GM12878 (cell line): Measurements from ENCODE around the gene LRRC3C. TPM values are rescaled to one million over a fixed set of nuclear protein-coding genes. Genes with fewer than 3 reads are reported as not detected.

ENCODE experiments used
- ATAC-seq: fragments of 200-7000 bp; cut with Tn5 transposase; 3 replicates; pipeline ENCODE4 v1.9.1; 2020; ENCODE audit warnings: mild to moderate bottlenecking, moderate library complexity
- BruUV-seq: library from RNA; stranded (reverse); fragments of 400-500 nt; replicated peaks from 2 replicates; lab custom pipeline; 2021; lab: Mats Ljungman, UMichigan
- CTCF ChIA-PET: fragments of 300-600 bp; sonication (Branson Sonifier 250); formaldehyde crosslinking; extraction: SDS; loops from one replicate; lab custom pipeline; 2021; ENCODE audit warnings: inconsistent platforms; lab: Yijun Ruan, JAX
- POLR2A ChIA-PET: fragments of 350-600 bp; formaldehyde crosslinking; extraction: SDS; loops from one replicate; lab custom pipeline; 2021; ENCODE audit warnings: inconsistent platforms; lab: Charles Lee
- RAD21 ChIA-PET: fragments of 300-600 bp; sonication (Branson Sonifier 250); formaldehyde crosslinking; loops from one replicate; lab custom pipeline; 2023; ENCODE audit warnings: antibody characterized with exemption; ENCODE audit not compliant: unreplicated experiment; lab: Charles Lee
- SMC1A ChIA-PET: fragments of 300-600 bp; sonication (Branson Sonifier 250); formaldehyde crosslinking; loops from one replicate; lab custom pipeline; 2023; ENCODE audit not compliant: unreplicated experiment, uncharacterized antibody; lab: Charles Lee
- DNase-seq: peaks from one replicate; pipeline ENCODE4 v3.0.0-alpha.2; 2011; ENCODE audit warnings: low read depth, low spot score
- FAIRE-seq: peaks from 3 replicates; lab custom pipeline; 2011; peaks lifted over from hg19 to GRCh38; lab: Jason Lieb, UNC
- H2AFZ ChIP-seq: 2 replicates; pipeline ENCODE4 v1.6.0; 2011; ENCODE audit warnings: low read depth, low read length, control low read depth; ENCODE audit not compliant: control insufficient read depth
- H3K27ac ChIP-seq: 2 replicates; pipeline ENCODE4 v1.5.1; 2011; ENCODE audit warnings: control low read depth; ENCODE audit not compliant: control insufficient read depth, insufficient read depth
- H3K27me3 ChIP-seq, 2 experiments: replicated peaks in 1 of 2; 2 replicates each; pipeline versions ENCODE4 v1.6.0 to v1.6.1; 2011; ENCODE audit warnings: low read length in 1 of 2; ENCODE audit not compliant: control insufficient read depth in 2 of 2, insufficient read depth in 2 of 2
- H3K36me3 ChIP-seq, 2 experiments: 2 replicates each; pipeline ENCODE4 v1.5.1; 2011; ENCODE audit warnings: low read length in 1 of 2; ENCODE audit not compliant: control insufficient read depth in 2 of 2, insufficient read depth in 2 of 2
- H3K4me1 ChIP-seq: 2 replicates; pipeline ENCODE4 v1.6.1; 2011; ENCODE audit warnings: mild to moderate bottlenecking, low read length, moderate library complexity, mixed read lengths; ENCODE audit not compliant: control insufficient read depth, insufficient read depth
- H3K4me2 ChIP-seq: 2 replicates; pipeline ENCODE4 v1.6.0; 2011; ENCODE audit warnings: control low read depth; ENCODE audit not compliant: control insufficient read depth, insufficient read depth
- H3K4me3 ChIP-seq: fragments of 200-600 bp; sonication (generic); 2 replicates; pipeline ENCODE4 v1.5.1; 2016
- H3K79me2 ChIP-seq: 2 replicates; pipeline ENCODE4 v1.6.0; 2011; ENCODE audit warnings: low read length; ENCODE audit not compliant: control insufficient read depth, insufficient read depth
- H3K9ac ChIP-seq: 2 replicates; pipeline ENCODE4 v1.8.0; 2011; ENCODE audit warnings: low read length, control low read depth, mixed read lengths; ENCODE audit not compliant: control insufficient read depth, insufficient read depth
- H3K9me3 ChIP-seq: replicated peaks from 3 replicates; pipeline ENCODE4 v1.5.1; 2011; ENCODE audit warnings: mild to moderate bottlenecking, low read length; ENCODE audit not compliant: control insufficient read depth, insufficient read depth
- H4K20me1 ChIP-seq: 2 replicates; pipeline ENCODE4 v1.6.0; 2011; ENCODE audit not compliant: control insufficient read depth, insufficient read depth
- BCL3 ChIP-seq: IDR thresholded peaks from 2 replicates; pipeline ENCODE4 v1.6.1; 2011; ENCODE audit warnings: borderline replicate concordance, low read depth, mild to moderate bottlenecking, moderate library complexity, low read length; ENCODE audit not compliant: insufficient read depth, poor library complexity, severe bottlenecking
- DPF2 ChIP-seq: fragments of 450-650 bp; IDR thresholded peaks from 2 replicates; pipeline ENCODE4 v1.6.1; 2017; ENCODE audit warnings: mild to moderate bottlenecking
- E2F8 ChIP-seq: fragments of 450-650 bp; IDR thresholded peaks from 2 replicates; pipeline ENCODE4 v1.6.1; 2018; ENCODE audit warnings: mild to moderate bottlenecking, low read depth, moderate library complexity; ENCODE audit not compliant: partially characterized antibody
- FOS ChIP-seq: IDR thresholded peaks from 3 replicates; pipeline ENCODE4 v1.6.1; 2011; ENCODE audit warnings: borderline replicate concordance; ENCODE audit not compliant: insufficient read length; ENCODE audit errors: extremely low read depth
- LARP7 ChIP-seq: fragments of 450-650 bp; IDR thresholded peaks from 2 replicates; pipeline ENCODE4 v1.6.1; 2017; ENCODE audit warnings: mild to moderate bottlenecking
- MYC ChIP-seq: IDR thresholded peaks from 2 replicates; pipeline ENCODE4 v1.6.1; 2011; ENCODE audit warnings: mild to moderate bottlenecking, low read length, moderate library complexity, inconsistent platforms; ENCODE audit not compliant: insufficient read depth, insufficient replicate concordance, insufficient read length, severe bottlenecking
- NBN ChIP-seq: fragments of 450-650 bp; IDR thresholded peaks from 2 replicates; pipeline ENCODE4 v1.6.1; 2016
- NKRF ChIP-seq: fragments of 450-650 bp; conservative IDR thresholded peaks from 2 replicates; pipeline ENCODE4 v1.6.1; 2017; ENCODE audit warnings: mild to moderate bottlenecking, moderate library complexity
- POLR2AphosphoS2 ChIP-seq: IDR thresholded peaks from 2 replicates; pipeline ENCODE4 v1.6.1; 2011; ENCODE audit warnings: low read depth, mild to moderate bottlenecking, low read length, improper control_type of control experiment, moderate library complexity
- SIN3A ChIP-seq: IDR thresholded peaks from 2 replicates; pipeline ENCODE4 v1.6.1; 2012; ENCODE audit warnings: low read depth, low read length, improper control_type of control experiment
- TAF1 ChIP-seq: IDR thresholded peaks from 2 replicates; pipeline ENCODE4 v1.6.1; 2011; ENCODE audit warnings: mild to moderate bottlenecking, low read depth, low read length, borderline replicate concordance
- WGBS: methylation state at CpG from one replicate; pipeline ENCODE4 v1.1.6; 2016; ENCODE audit warnings: low lambda C conversion rate; ENCODE audit not compliant: insufficient replicate concordance, insufficient coverage; ENCODE audit errors: missing lambda C conversion rate; 5-methylcytosine and 5-hydroxymethylcytosine counted together
- in situ Hi-C: fragments of 300-500 bp; cut with MboI; formaldehyde crosslinking; loops from 9 replicates; pipeline ENCODE4 v1.14.3; 2018; ENCODE audit warnings: mixed read lengths
- intact Hi-C: fragments of 100-400 bp; cut with micrococcal nuclease; formaldehyde crosslinking; loops from one replicate; pipeline ENCODE4 v1.14.2; 2022; ENCODE audit not compliant: unreplicated experiment
- polyA plus RNA-seq, 11 experiments: library from polyadenylated mRNA; depleted of rRNA in 4 of 11; unstranded in 6 of 11; stranded (reverse) in 5 of 11; fragments of >200 nt; fragmentation: Nextera tagmentation in 4 of 11; fragmentation: Illumina TruSeq in 1 of 11; extraction: Ambion mirVana in 4 of 11; extraction: Trizol in 1 of 11; gene quantifications; 1 replicate in 1 of 11; 2 replicates in 10 of 11; pipeline versions ENCODE4 v1.2.1 to v1.2.3, GENCODE V29; 2011 to 2016; ENCODE audit warnings: inconsistent platforms in 2 of 11, missing spikeins in 2 of 11, low read depth in 1 of 11
- total RNA-seq, 4 experiments: library from RNA; depleted of rRNA in 3 of 4; stranded (reverse); fragments of >200 nt in 3 of 4; fragmentation: Illumina TruSeq in 1 of 4; extraction: Trizol in 1 of 4; gene quantifications; 2 replicates each; pipeline versions ENCODE4 v1.2.1 to v1.2.3, GENCODE V29; 2013 to 2021
- TF ChIP-seq, protein P1 (sequence below): fragments of 450-650 bp; IDR thresholded peaks from 2 replicates; pipeline ENCODE4 v1.6.1; 2017; ENCODE audit warnings: mild to moderate bottlenecking, moderate library complexity

The LRRC3C gene
- total and polyA plus RNA-seq, 10 of the 15 experiments (the other 5 are each of a cell fraction or from before 2014, with no cell fraction given) = not detected

- TF ChIP-seq, protein P1, sequence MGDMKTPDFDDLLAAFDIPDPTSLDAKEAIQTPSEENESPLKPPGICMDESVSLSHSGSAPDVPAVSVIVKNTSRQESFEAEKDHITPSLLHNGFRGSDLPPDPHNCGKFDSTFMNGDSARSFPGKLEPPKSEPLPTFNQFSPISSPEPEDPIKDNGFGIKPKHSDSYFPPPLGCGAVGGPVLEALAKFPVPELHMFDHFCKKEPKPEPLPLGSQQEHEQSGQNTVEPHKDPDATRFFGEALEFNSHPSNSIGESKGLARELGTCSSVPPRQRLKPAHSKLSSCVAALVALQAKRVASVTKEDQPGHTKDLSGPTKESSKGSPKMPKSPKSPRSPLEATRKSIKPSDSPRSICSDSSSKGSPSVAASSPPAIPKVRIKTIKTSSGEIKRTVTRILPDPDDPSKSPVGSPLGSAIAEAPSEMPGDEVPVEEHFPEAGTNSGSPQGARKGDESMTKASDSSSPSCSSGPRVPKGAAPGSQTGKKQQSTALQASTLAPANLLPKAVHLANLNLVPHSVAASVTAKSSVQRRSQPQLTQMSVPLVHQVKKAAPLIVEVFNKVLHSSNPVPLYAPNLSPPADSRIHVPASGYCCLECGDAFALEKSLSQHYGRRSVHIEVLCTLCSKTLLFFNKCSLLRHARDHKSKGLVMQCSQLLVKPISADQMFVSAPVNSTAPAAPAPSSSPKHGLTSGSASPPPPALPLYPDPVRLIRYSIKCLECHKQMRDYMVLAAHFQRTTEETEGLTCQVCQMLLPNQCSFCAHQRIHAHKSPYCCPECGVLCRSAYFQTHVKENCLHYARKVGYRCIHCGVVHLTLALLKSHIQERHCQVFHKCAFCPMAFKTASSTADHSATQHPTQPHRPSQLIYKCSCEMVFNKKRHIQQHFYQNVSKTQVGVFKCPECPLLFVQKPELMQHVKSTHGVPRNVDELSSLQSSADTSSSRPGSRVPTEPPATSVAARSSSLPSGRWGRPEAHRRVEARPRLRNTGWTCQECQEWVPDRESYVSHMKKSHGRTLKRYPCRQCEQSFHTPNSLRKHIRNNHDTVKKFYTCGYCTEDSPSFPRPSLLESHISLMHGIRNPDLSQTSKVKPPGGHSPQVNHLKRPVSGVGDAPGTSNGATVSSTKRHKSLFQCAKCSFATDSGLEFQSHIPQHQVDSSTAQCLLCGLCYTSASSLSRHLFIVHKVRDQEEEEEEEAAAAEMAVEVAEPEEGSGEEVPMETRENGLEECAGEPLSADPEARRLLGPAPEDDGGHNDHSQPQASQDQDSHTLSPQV = no peak
- TF ChIP-seq BCL3 = no peak
Observed at GRCh38 chr17:39971076-39971603, 43.6 kb downstream of the LRRC3C start (continued).

GRCh38 chr17:39972271-39972670 lies 44.7 kb downstream of the LRRC3C start:
- FAIRE-seq = peak; percentile 27
- CTCF ChIA-PET = interaction anchor here (0.7 to 1.2 kb wide), 3 partner anchors 33 to 348 kb away, joined by 3 to 4 read pairs (median 3); no protein-coding TSS in a partner anchor
- WGBS = 14% methylated on average over 3 of the region's 3 CpGs
- TF ChIP-seq TAF1 = no peak
- TF ChIP-seq NKRF = no peak
- no peak for TF ChIP-seq LARP7
- no peak for TF ChIP-seq NBN
- no peak for TF ChIP-seq MYC
- no peak for TF ChIP-seq DPF2
- TF ChIP-seq SIN3A = no peak
- TF ChIP-seq FOS = no peak
- no peak for TF ChIP-seq POLR2AphosphoS2
- TF ChIP-seq E2F8 = no peak

More at GRCh38 chr17:39972271-39972670, 44.7 kb downstream of the LRRC3C start:
- ChIA-PET POLR2A (no interaction called here), RAD21 (no interaction called here), SMC1A (no interaction called here)
- Histone ChIP-seq H4K20me1 (no peaks in the 10 kb centered on the region), H3K9me3 (no peaks in the 10 kb centered on the region), H3K36me3 (no peaks in the 10 kb centered on the region), H3K9ac (no peak overlapping the region), H3K4me1 (no peaks in the 10 kb centered on the region), H3K27ac (no peak overlapping the region), H3K4me2 (no peak overlapping the region), H3K79me2 (no peaks in the 10 kb centered on the region), H3K4me3 (no peak overlapping the region), H3K27me3 (peaks cover 0 to 4% of the 10 kb centered on the region in 2 experiments; a peak in 2 of 4 replicates), H2AFZ (no peak overlapping the region)
- intact Hi-C loops (no loop called here), in situ Hi-C loops (no loop called here)
- ATAC-seq = no peak
- BruUV-seq = no TSS peak
- DNase-seq = no peak
